ENCODE data around the gene LIMS2. TPM values are rescaled to one million over a fixed set of nuclear protein-coding genes. Genes with fewer than 3 reads are reported as not detected.
A peak's percentile ranks its signal among the peaks of the same experiment; 100 is the strongest.

Gene LIMS2
- total RNA-seq, 6 donors from 2014 or later: 33.6 to 169 (median 109) TPM

DNA sequence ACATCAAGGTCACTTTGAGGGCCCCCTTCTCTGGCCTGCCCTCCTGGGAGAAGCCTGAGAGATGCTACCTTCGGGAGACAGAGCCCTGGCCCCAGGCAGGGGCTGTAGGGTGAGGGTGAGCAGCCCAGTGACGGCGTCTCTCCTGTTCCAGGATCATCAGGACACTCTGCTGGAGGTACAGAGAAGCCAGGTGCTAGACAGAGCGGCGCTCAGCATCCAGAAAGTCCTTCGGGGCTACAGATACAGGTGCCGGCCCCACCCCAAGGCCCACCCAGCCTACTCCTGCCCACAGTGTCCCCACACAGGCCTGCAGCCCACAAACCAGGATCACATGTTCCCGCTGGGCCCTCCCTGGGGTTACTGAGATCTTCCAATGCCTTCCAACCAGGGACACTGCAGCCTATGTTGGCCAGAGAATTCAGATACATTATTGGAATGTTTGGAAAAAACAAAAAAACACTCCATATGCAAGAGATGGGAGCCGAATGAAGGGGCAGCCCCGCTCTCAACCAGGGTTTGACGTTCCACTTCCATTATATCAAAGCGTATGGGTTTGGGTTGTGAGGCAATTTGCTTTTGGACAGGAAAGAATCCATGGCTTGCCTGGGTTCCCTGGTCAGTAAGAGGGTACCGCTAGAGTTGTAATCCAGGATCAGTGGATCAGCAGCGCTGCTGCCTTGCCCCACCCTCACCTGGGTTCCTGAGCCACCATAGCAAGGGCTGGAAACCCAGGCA, 78.9 kb downstream of the LIMS2 start:
- TF ChIP-seq, protein P1, sequence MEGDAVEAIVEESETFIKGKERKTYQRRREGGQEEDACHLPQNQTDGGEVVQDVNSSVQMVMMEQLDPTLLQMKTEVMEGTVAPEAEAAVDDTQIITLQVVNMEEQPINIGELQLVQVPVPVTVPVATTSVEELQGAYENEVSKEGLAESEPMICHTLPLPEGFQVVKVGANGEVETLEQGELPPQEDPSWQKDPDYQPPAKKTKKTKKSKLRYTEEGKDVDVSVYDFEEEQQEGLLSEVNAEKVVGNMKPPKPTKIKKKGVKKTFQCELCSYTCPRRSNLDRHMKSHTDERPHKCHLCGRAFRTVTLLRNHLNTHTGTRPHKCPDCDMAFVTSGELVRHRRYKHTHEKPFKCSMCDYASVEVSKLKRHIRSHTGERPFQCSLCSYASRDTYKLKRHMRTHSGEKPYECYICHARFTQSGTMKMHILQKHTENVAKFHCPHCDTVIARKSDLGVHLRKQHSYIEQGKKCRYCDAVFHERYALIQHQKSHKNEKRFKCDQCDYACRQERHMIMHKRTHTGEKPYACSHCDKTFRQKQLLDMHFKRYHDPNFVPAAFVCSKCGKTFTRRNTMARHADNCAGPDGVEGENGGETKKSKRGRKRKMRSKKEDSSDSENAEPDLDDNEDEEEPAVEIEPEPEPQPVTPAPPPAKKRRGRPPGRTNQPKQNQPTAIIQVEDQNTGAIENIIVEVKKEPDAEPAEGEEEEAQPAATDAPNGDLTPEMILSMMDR (IDR thresholded peaks at IDR 0.05): no peak
- TF ChIP-seq POLR2A (IDR thresholded peaks at IDR 0.05) (no peak), POLR2AphosphoS5 (IDR thresholded peaks at IDR 0.05) (no peak), EP300 (IDR thresholded peaks at IDR 0.05) (no peak)

DNA sequence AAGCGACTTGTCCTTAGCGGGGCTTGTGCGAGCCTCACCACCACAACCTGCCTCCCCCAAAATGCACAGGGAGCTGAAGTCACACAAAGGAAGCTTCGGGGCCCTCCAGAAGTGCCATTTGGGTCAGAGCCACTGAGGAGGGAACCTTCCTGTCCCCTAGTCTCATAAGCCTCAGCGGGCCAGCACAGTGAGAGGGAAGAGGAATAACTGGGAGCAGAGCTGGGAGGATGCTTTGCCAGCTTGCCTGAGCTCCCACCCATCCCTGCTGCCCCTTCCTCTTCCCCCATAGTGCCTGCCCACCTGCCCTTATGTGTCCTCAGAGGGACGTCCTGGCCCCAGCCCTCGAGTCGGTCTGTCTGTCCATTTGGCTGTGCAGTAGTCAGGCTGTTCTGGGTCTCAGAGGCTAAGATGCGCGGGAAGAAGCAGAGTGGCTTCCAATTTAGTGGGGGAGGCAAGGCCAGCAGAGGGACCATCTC, 81.2 kb downstream of the LIMS2 start:
- TF ChIP-seq EP300 (IDR thresholded peaks at IDR 0.05) (no peak), POLR2A (IDR thresholded peaks at IDR 0.05) (no peak)
- no peaks in the 10 kb centered on the region for H3K36me3 ChIP-seq
- ATAC-seq (ENCODE audit: low FRiP score in 2 of 2): no peak
- peaks cover 0 to 3% (median 0%) of the 10 kb centered on the region in 4 donors for H3K4me1 ChIP-seq
- no peaks in the 10 kb centered on the region for H3K9me3 ChIP-seq
- DNase-seq: peak in 1 of 2 donors; percentile 6
- WGBS, 2 donors: 90 to 97% methylated on average over 7 to 10 of the region's 10 CpGs
- no peaks in the 10 kb centered on the region for H3K27me3 ChIP-seq
- H3K4me3 ChIP-seq: no peak overlapping the region
- no peak overlapping the region for H3K27ac ChIP-seq

More for the DNA sequence above, 78.9 kb downstream of the LIMS2 start:
- Histone ChIP-seq H3K4me3 (no peak overlapping the region), H3K36me3 (no peaks in the 10 kb centered on the region), H3K27me3 (no peaks in the 10 kb centered on the region), H3K4me1 (peaks cover 0 to 3% (median 0%) of the 10 kb centered on the region in 4 donors), H3K27ac (no peak overlapping the region), H3K9me3 (no peaks in the 10 kb centered on the region)
- DNase-seq (peak in 1 of 2 donors; percentile 11), ATAC-seq (ENCODE audit: low FRiP score in 2 of 2) (peak in 1 of 2 donors; percentile 12)
- WGBS, 2 donors: 96% methylated on average over 14 of the region's 14 CpGs

DNA sequence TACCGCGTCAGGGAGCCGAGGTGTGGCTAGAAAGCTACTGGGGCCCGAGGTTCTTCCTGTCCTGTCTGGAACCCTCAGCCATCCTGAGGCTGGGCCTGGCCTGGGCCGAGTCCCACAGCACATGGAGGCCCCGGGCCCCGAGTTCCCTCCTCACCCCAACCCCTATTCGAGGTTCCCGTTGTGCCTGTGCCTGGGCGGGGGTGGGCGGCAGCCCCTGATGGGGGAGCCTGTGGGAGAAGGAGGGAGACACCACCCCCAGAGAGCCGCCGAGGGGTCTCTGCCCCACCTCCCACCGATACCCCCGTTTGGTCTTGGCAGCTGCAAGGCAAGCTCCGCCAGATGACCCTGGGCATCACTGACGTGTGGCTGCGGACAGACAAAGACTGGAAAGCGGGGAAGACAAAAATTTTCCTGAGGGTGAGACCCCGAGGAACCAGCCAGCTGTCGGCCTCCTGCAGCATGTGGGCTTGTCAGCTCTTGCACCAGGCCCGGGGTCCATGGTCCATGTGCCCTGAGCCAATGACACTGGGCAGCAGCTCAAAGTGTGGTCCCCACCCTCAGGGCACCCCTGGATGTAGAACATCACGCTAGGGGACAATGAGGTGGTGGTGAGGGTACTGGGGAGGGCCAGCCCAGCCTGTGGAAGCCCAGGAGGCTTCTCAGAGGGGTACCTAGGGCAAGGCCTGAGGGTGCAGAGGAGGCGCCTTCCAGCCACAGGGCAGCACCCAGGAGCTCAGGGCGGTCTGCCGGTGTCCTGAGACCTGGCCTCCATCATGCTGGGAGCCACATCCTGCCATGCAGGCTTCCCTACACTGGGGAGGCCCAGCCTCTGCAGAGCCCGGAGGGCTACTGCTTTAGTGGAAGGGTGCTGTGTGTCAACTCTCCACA, 81.9 kb downstream of the LIMS2 start:
- ATAC-seq (ENCODE audit: low FRiP score in 2 of 2): peak in 1 of 2 donors; percentile 34
- no peak for TF ChIP-seq POLR2AphosphoS5 (IDR thresholded peaks at IDR 0.05)
- TF ChIP-seq, protein P1 (IDR thresholded peaks at IDR 0.05): no peak
- TF ChIP-seq EP300 (IDR thresholded peaks at IDR 0.05): no peak
- TF ChIP-seq POLR2A (IDR thresholded peaks at IDR 0.05): no peak
- no peak overlapping the region for H3K27ac ChIP-seq
- no peaks in the 10 kb centered on the region for H3K27me3 ChIP-seq
- H3K9me3 ChIP-seq: no peaks in the 10 kb centered on the region
- WGBS, 2 donors: 86 to 94% methylated on average over 18 to 22 of the region's 27 CpGs
- DNase-seq: peak in 1 of 2 donors; percentile 71
- peaks cover 0 to 3% (median 0%) of the 10 kb centered on the region in 4 donors for H3K4me1 ChIP-seq
- no peak overlapping the region for H3K4me3 ChIP-seq
- H3K36me3 ChIP-seq: no peaks in the 10 kb centered on the region

DNA sequence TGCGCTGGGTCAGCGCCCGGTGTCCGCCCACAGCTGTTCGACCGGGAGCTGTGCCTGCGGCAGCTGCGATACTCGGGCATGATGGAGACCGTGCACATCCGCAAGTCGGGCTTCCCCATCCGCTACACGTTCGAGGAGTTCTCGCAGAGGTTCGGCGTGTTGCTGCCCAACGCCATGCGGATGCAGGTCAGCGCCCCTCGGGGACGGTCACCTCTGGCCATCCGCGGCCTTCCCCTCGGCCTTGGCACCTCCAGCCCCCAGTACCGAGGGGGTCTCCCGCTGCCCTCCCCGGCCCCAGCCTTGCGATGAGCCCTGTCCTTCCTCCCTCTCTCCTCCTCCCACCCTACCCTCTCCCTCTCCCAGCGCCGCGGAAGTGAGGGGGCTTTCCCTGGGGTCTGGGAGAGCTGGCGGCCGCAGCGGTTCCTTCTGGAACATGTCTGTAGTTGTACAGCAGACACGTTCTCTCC, 82.5 kb downstream of the LIMS2 start:
- no peaks in the 10 kb centered on the region for H3K27me3 ChIP-seq
- no peak for TF ChIP-seq POLR2A (IDR thresholded peaks at IDR 0.05)
- WGBS, 2 donors: 94 to 96% methylated on average over 16 to 36 of the region's 37 CpGs
- H3K4me1 ChIP-seq: peaks cover 0 to 3% (median 0%) of the 10 kb centered on the region in 4 donors
- H3K9me3 ChIP-seq: no peaks in the 10 kb centered on the region
- H3K27ac ChIP-seq: no peak overlapping the region
- DNase-seq: peak in 1 of 2 donors; percentile 80
- no peak overlapping the region for H3K4me3 ChIP-seq
- ATAC-seq (ENCODE audit: low FRiP score in 2 of 2): no peak
- no peaks in the 10 kb centered on the region for H3K36me3 ChIP-seq

DNA sequence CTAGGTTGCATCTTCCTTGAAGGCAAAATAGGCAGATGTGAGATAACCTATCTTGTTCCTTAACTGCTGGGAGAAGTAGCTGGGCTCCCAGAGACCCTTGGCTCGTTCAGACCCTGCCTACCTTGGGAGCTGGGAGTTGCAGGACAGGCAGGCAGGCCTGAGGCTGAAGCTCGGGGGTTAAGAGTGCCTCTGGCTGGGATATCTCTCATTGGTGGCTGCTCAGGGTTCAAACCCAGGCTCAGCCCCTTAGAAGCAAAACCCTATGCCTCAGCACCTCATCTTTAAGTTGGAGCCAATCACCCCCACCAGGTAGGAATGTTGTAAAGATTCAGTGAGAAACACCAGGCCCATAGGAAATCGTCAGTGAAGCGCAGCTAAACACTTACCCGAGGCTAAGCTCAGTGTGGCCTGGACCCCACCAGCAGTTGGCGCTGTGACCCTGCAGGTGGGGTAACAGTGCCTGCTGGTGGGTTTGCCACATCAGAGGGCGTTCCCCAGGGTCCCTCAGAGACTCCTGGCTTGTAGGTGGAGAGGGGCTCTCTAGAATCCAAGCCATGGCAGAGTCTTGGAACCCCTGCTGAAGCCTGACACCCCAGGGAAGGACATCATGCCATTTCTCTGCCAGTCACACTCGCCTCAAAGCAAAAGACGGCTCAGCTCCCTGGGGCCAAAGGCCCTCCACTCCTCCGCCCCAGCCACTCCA, 84.0 kb downstream of the LIMS2 start:
- 43 to 56% methylated on average over 9 to 10 of the region's 10 CpGs for WGBS, 2 donors

More for the DNA sequence above, 84.0 kb downstream of the LIMS2 start:
- Histone ChIP-seq H3K4me1 (peaks cover 0 to 3% (median 0%) of the 10 kb centered on the region in 4 donors), H3K4me3 (no peak overlapping the region), H3K9me3 (no peaks in the 10 kb centered on the region), H3K36me3 (no peaks in the 10 kb centered on the region), H3K27me3 (no peaks in the 10 kb centered on the region), H3K27ac (no peak overlapping the region)
- TF ChIP-seq EP300 (IDR thresholded peaks at IDR 0.05) (no peak), POLR2A (IDR thresholded peaks at IDR 0.05) (no peak)
- TF ChIP-seq, protein P1 (IDR thresholded peaks at IDR 0.05): peak; percentile 71 to 87 (median 82)
- peak; percentile 62 to 67 for DNase-seq
- ATAC-seq (ENCODE audit: low FRiP score in 2 of 2): peak; percentile 78 to 84

Measured in upper lobe of left lung (tissue), 6 donors.